IMR-90 (cell line): ENCODE measurements around the gene SH3GLB2.

Source experiments
- BHLHE40 ChIP-seq: fragments of 150-350 bp; IDR thresholded peaks from 2 replicates; pipeline ENCODE4 v1.6.1; 2016; ENCODE audit warnings: mild to moderate bottlenecking, low read depth, low read length
- CEBPB ChIP-seq: IDR thresholded peaks from 2 replicates; pipeline ENCODE4 v1.6.1; 2012; ENCODE audit warnings: low read depth, low read length, improper control_type of control experiment
- CTCF ChIP-seq: conservative IDR thresholded peaks from 2 replicates; pipeline ENCODE4 v1.5.1; 2012; ENCODE audit warnings: mild to moderate bottlenecking, low read depth, low read length, improper control_type of control experiment
- POLR2A ChIP-seq: IDR thresholded peaks from 2 replicates; pipeline ENCODE4 v1.6.1; 2012; ENCODE audit warnings: mild to moderate bottlenecking, low read depth, low read length
- RAD21 ChIP-seq: IDR thresholded peaks from 2 replicates; pipeline ENCODE4 v1.6.1; 2012; ENCODE audit warnings: low read length, improper control_type of control experiment
- RCOR1 ChIP-seq: IDR thresholded peaks from 2 replicates; pipeline ENCODE4 v1.6.1; 2012; ENCODE audit warnings: mild to moderate bottlenecking, low read length, improper control_type of control experiment; ENCODE audit not compliant: insufficient replicate concordance
- RFX5 ChIP-seq: IDR thresholded peaks from 2 replicates; pipeline ENCODE4 v1.8.0; 2012; ENCODE audit warnings: low read depth, mild to moderate bottlenecking, low read length, moderate library complexity
- USF2 ChIP-seq: fragments of 150-350 bp; IDR thresholded peaks from 2 replicates; pipeline ENCODE4 v1.6.1; 2017; ENCODE audit warnings: mild to moderate bottlenecking, antibody characterized with exemption, low read length, low read depth

- no peak for TF ChIP-seq CEBPB
- TF ChIP-seq POLR2A: no peak
- no peak for TF ChIP-seq CTCF
- no peak for TF ChIP-seq BHLHE40
- TF ChIP-seq RCOR1: no peak
- no peak for TF ChIP-seq RFX5
- no peak for TF ChIP-seq RAD21
- no peak for TF ChIP-seq USF2
Measured at GRCh38 chr9:129058965-129059795, 31.0 kb upstream of the SH3GLB2 start.
